Activated T-helper 1 cell treated with anti-CD3 and anti-CD28 coated beads, Interleukin-12 subunit alpha, Interleukin-12 subunit beta, Interleukin-2, Interleukin-4 antibody, amounts not matched to agents 30 ng/mL and 10 ng/mL and 1 ng/mL, durations not matched to agents 14 hours and 24 hours and 36 hours (primary cell): Measurements from ENCODE around the gene AKIRIN2. TPM values are rescaled to one million over a fixed set of nuclear protein-coding genes. Genes with fewer than 3 reads are reported as not detected.
"Not testable (repeated sequence)": the region's sequence is repeated elsewhere in the genome, so short reads cannot be mapped to it uniquely, and the experiment has no call there.

Source experiments
- DNase-seq: peaks from one replicate; pipeline ENCODE4 v3.0.0; 2021; ENCODE audit warnings: low spot score
- H3K27ac Mint-ChIP-seq: one replicate; pipeline ENCODE4 v1.8.0; 2021; ENCODE audit warnings: mild to moderate bottlenecking, mixed read lengths
- H3K27me3 Mint-ChIP-seq: one replicate; pipeline ENCODE4 v1.8.0; 2022; ENCODE audit warnings: mild to moderate bottlenecking, moderate library complexity, mixed read lengths; ENCODE audit not compliant: insufficient read depth
- H3K36me3 Mint-ChIP-seq: one replicate; pipeline ENCODE4 v1.8.0; 2021; ENCODE audit warnings: low read depth, mixed read lengths
- H3K4me1 Mint-ChIP-seq: one replicate; pipeline ENCODE4 v1.8.0; 2021; ENCODE audit warnings: low read depth, mixed read lengths
- H3K4me3 Mint-ChIP-seq: one replicate; pipeline ENCODE4 v1.8.0; 2021; ENCODE audit warnings: mild to moderate bottlenecking, moderate library complexity, mixed read lengths
- H3K9me3 Mint-ChIP-seq: one replicate; pipeline ENCODE4 v1.8.0; 2021; ENCODE audit warnings: mixed read lengths
- intact Hi-C: fragments of 100-400 bp; cut with micrococcal nuclease; formaldehyde crosslinking; loops from one replicate; pipeline ENCODE4 v1.15.1; 2024
- total RNA-seq: library from RNA; stranded (reverse); gene quantifications from 2 replicates; pipeline ENCODE4 v1.2.3, GENCODE V29; 2022

AKIRIN2 gene
- total RNA-seq, 1 donor from 2014 or later: 42.0 TPM

- not testable (repeated sequence) for H3K4me3 Mint-ChIP-seq, H3K36me3 Mint-ChIP-seq, H3K27me3 Mint-ChIP-seq, H3K27ac Mint-ChIP-seq, DNase-seq, H3K9me3 Mint-ChIP-seq
- intact Hi-C loops: loop anchor here (10.0 kb wide), 2 partner anchors 96 to 1436 kb away; partner anchors contain the start of gene PM20D2
- H3K4me1 Mint-ChIP-seq: peaks cover 11% of the 10 kb centered on the region
Measured at GRCh38 chr6:87708581-87709427, 6.8 kb upstream of the AKIRIN2 start.

GRCh38 chr6:87706187-87706966 lies 4.3 kb upstream of the AKIRIN2 start:
- Mint-ChIP-seq H3K4me1 (peaks cover 19% of the 10 kb centered on the region), H3K4me3 (no peak overlapping the region), H3K36me3 (no peaks in the 10 kb centered on the region), H3K9me3 (no peaks in the 10 kb centered on the region), H3K27me3 (no peaks in the 10 kb centered on the region), H3K27ac (no peak overlapping the region)
- no peak for DNase-seq
- intact Hi-C loops: loop anchor here (10.0 kb wide), 2 partner anchors 98 to 1438 kb away; partner anchors contain the start of gene PM20D2

DNA sequence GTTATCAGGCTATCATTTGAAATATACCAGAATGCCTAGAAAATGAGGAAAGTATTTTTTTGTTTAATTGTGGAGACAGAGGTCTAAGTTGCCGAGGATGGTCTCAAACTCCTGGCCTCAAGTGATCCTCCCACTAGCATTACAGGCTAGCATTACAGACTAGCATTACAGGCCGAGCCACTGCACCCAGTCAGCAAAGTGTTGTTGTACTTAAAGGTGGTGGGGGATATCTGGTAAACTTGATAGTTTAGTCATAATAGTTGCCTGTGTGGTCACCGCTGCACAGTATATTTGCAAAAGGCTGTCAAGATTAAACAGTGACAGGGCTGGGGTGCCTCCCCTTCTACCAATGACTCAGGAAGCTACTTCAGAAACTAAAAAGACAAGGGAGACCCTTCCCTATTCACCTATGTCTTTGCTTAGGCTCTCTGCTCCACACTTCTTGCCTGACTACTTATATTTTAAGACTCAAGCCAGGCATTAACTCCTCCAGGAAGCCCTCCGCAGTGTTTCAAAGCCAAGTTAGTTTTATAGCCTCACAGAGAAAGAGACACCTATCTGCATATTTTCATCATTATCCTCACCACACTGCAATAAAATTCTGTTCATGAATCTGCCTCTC lies 3.1 kb upstream of the AKIRIN2 start:
- intact Hi-C loops: loop anchor here (1.0 to 10.0 kb wide), 4 partner anchors 27 to 1440 kb away; partner anchors contain the start of gene PM20D2

GRCh38 chr6:87703039-87703438 lies 1.0 kb upstream of the AKIRIN2 start:
- not testable (repeated sequence) for DNase-seq, H3K9me3 Mint-ChIP-seq, H3K27me3 Mint-ChIP-seq
- Mint-ChIP-seq H3K4me3 (peak overlapping the region; percentile 99), H3K27ac (peak overlapping the region; percentile 88), H3K36me3 (peaks cover 14% of the 10 kb centered on the region), H3K4me1 (peaks cover 34% of the 10 kb centered on the region)
- intact Hi-C loops: loop anchor here (2.0 to 10.0 kb wide), 8 partner anchors 50 to 1442 kb away; partner anchors contain the start of genes PM20D2, PNRC1 and RNGTT

More for the DNA sequence above, 3.1 kb upstream of the AKIRIN2 start:
- H3K27ac Mint-ChIP-seq: no peak overlapping the region
- DNase-seq: peak; percentile 15
- H3K27me3 Mint-ChIP-seq: no peaks in the 10 kb centered on the region
- peaks cover 9% of the 10 kb centered on the region for H3K36me3 Mint-ChIP-seq
- H3K9me3 Mint-ChIP-seq: no peaks in the 10 kb centered on the region
- peaks cover 18% of the 10 kb centered on the region for H3K4me1 Mint-ChIP-seq
- H3K4me3 Mint-ChIP-seq: no peak overlapping the region

DNA sequence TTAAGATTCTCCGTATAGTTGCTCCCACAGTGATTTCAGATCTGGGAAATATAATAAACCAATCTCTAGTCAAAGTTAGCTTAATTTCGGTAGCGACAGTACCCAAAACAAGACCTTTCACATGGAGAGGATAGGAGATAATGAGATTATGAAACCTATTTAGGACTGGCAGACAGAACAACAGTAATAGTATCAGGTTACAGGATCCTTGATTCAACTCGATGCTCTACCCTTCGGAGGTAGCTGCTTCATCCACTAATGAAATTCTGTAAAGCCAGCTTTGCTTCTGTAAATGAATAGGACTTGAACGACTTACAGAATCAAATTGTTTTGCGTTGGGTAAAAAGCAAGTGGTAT lies 534 bp upstream of the AKIRIN2 start:
- Mint-ChIP-seq H3K9me3 (no peaks in the 10 kb centered on the region), H3K4me1 (peaks cover 39% of the 10 kb centered on the region), H3K27ac (peak overlapping the region; percentile 88), H3K36me3 (peaks cover 16% of the 10 kb centered on the region), H3K27me3 (no peaks in the 10 kb centered on the region), H3K4me3 (peak overlapping the region; percentile 99)
- no peak for DNase-seq
- intact Hi-C loops: loop anchor here (1.0 to 10.0 kb wide), 15 partner anchors 36 to 1442 kb away; partner anchors contain the start of genes ORC3, PM20D2, PNRC1 and RNGTT

- intact Hi-C loops: loop anchor here (5.0 to 10.0 kb wide), 4 partner anchors 103 to 1443 kb away; partner anchors contain the start of gene PM20D2
- Mint-ChIP-seq H3K36me3 (peaks cover 18% of the 10 kb centered on the region), H3K9me3 (no peaks in the 10 kb centered on the region), H3K27ac (peak overlapping the region; percentile 97), H3K4me3 (peak overlapping the region; percentile 99), H3K4me1 (peaks cover 44% of the 10 kb centered on the region), H3K27me3 (no peaks in the 10 kb centered on the region)
- no peak for DNase-seq
Measured at GRCh38 chr6:87701344-87701675, 723 bp downstream of the AKIRIN2 start.

- Mint-ChIP-seq H3K27ac (peak overlapping the region; percentile 97), H3K4me1 (peaks cover 49% of the 10 kb centered on the region), H3K36me3 (peaks cover 18% of the 10 kb centered on the region), H3K27me3 (no peaks in the 10 kb centered on the region), H3K9me3 (no peaks in the 10 kb centered on the region), H3K4me3 (peak overlapping the region; percentile 99)
- intact Hi-C loops: loop anchor here (5.0 to 10.0 kb wide), 4 partner anchors 104 to 1444 kb away; partner anchors contain the start of gene PM20D2
- DNase-seq: no peak
Measured at GRCh38 chr6:87700397-87701343, 1.4 kb downstream of the AKIRIN2 start.

- Mint-ChIP-seq H3K27ac (peak overlapping the region; percentile 5), H3K36me3 (peaks cover 21% of the 10 kb centered on the region), H3K4me1 (peaks cover 48% of the 10 kb centered on the region), H3K9me3 (no peaks in the 10 kb centered on the region), H3K27me3 (no peaks in the 10 kb centered on the region), H3K4me3 (peak overlapping the region; percentile 99)
- no peak for DNase-seq
- intact Hi-C loops: loop anchor here (1.0 kb wide), 1 partner anchor 17 kb away; no protein-coding TSS in a partner anchor
Measured at GRCh38 chr6:87699576-87699975, 2.5 kb downstream of the AKIRIN2 start.

- Mint-ChIP-seq H3K36me3 (peaks cover 25% of the 10 kb centered on the region), H3K4me1 (peaks cover 58% of the 10 kb centered on the region)
Measured at GRCh38 chr6:87698547-87699006, 3.5 kb downstream of the AKIRIN2 start.

GRCh38 chr6:87697581-87698546 lies 4.2 kb downstream of the AKIRIN2 start:
- Mint-ChIP-seq H3K36me3 (peaks cover 25% of the 10 kb centered on the region), H3K4me1 (peaks cover 60% of the 10 kb centered on the region), H3K27me3 (no peaks in the 10 kb centered on the region), H3K27ac (peak overlapping the region; percentile 25), H3K9me3 (no peaks in the 10 kb centered on the region), H3K4me3 (peak overlapping the region; percentile 99)
- DNase-seq: no peak
- intact Hi-C loops: no loop called here

More at GRCh38 chr6:87698547-87699006, 3.5 kb downstream of the AKIRIN2 start:
- no peaks in the 10 kb centered on the region for H3K9me3 Mint-ChIP-seq
- intact Hi-C loops: loop anchor here (1.0 kb wide), 1 partner anchor 16 kb away; no protein-coding TSS in a partner anchor
- H3K27ac Mint-ChIP-seq: peak overlapping the region; percentile 38
- no peaks in the 10 kb centered on the region for H3K27me3 Mint-ChIP-seq
- peak overlapping the region; percentile 99 for H3K4me3 Mint-ChIP-seq
- DNase-seq: no peak

GRCh38 chr6:87696817-87697216 lies 5.2 kb downstream of the AKIRIN2 start:
- Mint-ChIP-seq H3K4me1 (peaks cover 54% of the 10 kb centered on the region), H3K36me3 (peaks cover 25% of the 10 kb centered on the region)
- H3K27me3 Mint-ChIP-seq, H3K27ac Mint-ChIP-seq, H3K4me3 Mint-ChIP-seq, H3K9me3 Mint-ChIP-seq, intact Hi-C loops, DNase-seq: not testable (repeated sequence)
